HepG2 (cell line): ENCODE results near the gene DUOXA1. TPM values are rescaled to one million over a fixed set of nuclear protein-coding genes. Genes with fewer than 3 reads are reported as not detected.

Experiments
- ATAC-seq: fragments of 200-7000 bp; cut with Tn5 transposase; 3 replicates; pipeline ENCODE4 v1.9.1; 2020; ENCODE audit warnings: mild to moderate bottlenecking, moderate library complexity
- BruUV-seq: library from RNA; stranded (reverse); fragments of 400-500 nt; replicated peaks from 2 replicates; lab custom pipeline; 2021; lab: Mats Ljungman, UMichigan
- CTCF ChIA-PET: fragments of 300-600 bp; formaldehyde crosslinking; extraction: SDS; loops from one replicate; lab custom pipeline; 2021; ENCODE audit warnings: low total read pairs, inconsistent platforms, low intra/inter-chr PET ratio; lab: Yijun Ruan, JAX
- POLR2A ChIA-PET: fragments of 350-600 bp; sonication (Branson Sonifier 250); formaldehyde crosslinking; loops from one replicate; lab custom pipeline; 2020; ENCODE audit warnings: antibody characterized with exemption, inconsistent platforms; lab: Yijun Ruan, JAX
- DNase-seq: peaks from one replicate; pipeline ENCODE4 v3.0.0-alpha.2; 2015; ENCODE audit warnings: low spot score
- FAIRE-seq: peaks from 3 replicates; lab custom pipeline; 2011; peaks lifted over from hg19 to GRCh38; lab: Jason Lieb, UNC
- H2AFZ ChIP-seq: one replicate; pipeline ENCODE4 v1.6.1; 2011; ENCODE audit warnings: low read length, inconsistent platforms
- H3K27ac ChIP-seq: fragments of 300-600 bp; 3 replicates; pipeline ENCODE4 v1.8.0; 2011; ENCODE audit warnings: mixed run types, mild to moderate bottlenecking, mixed read lengths, low read length, inconsistent platforms; ENCODE audit not compliant: insufficient read depth; ENCODE audit errors: extremely low read length
- H3K27me3 ChIP-seq, 2 experiments: fragments of 200-600 bp in 1 of 2; 2 replicates in 1 of 2; 3 replicates in 1 of 2; pipeline versions ENCODE4 v1.6.0 to v1.8.0; 2011; ENCODE audit warnings: low read length in 2 of 2, mild to moderate bottlenecking in 2 of 2, moderate library complexity in 2 of 2, inconsistent platforms in 1 of 2; ENCODE audit not compliant: insufficient read depth in 2 of 2, control insufficient read depth in 1 of 2
- H3K36me3 ChIP-seq, 2 experiments: fragments of 200-600 bp in 1 of 2; replicated peaks in 1 of 2; 2 replicates in 1 of 2; 3 replicates in 1 of 2; pipeline versions ENCODE4 v1.5.1 to v1.8.0; 2011; ENCODE audit warnings: low read length in 2 of 2, inconsistent platforms in 1 of 2; ENCODE audit not compliant: insufficient read depth in 2 of 2, control insufficient read depth in 1 of 2
- H3K4me1 ChIP-seq: 2 replicates; pipeline ENCODE4 v1.5.1; 2012; ENCODE audit warnings: low read length, inconsistent platforms; ENCODE audit not compliant: insufficient read depth
- H3K4me2 ChIP-seq: 2 replicates; pipeline ENCODE4 v1.6.0; 2011; ENCODE audit warnings: low read depth, low read length, inconsistent platforms
- H3K4me3 ChIP-seq, 3 experiments: fragments of 200-600 bp in 1 of 3; sonication (generic), shearing (Covaris generic) in 1 of 3; replicated peaks in 1 of 3; 2 replicates each; pipeline ENCODE4 v1.5.1; 2011 to 2016; ENCODE audit warnings: low read length in 3 of 3, inconsistent platforms in 2 of 3, low read depth in 2 of 3, mild to moderate bottlenecking in 2 of 3, control low read depth in 1 of 3, mixed read lengths in 1 of 3; ENCODE audit not compliant: insufficient read depth in 1 of 3
- H3K79me2 ChIP-seq: one replicate; pipeline ENCODE4 v1.6.1; 2011; ENCODE audit warnings: low read length, inconsistent platforms; ENCODE audit not compliant: insufficient read depth
- H3K9ac ChIP-seq: 2 replicates; pipeline ENCODE4 v1.6.0; 2011; ENCODE audit warnings: mild to moderate bottlenecking, low read depth, low read length, inconsistent platforms; ENCODE audit not compliant: insufficient read depth
- H3K9me3 ChIP-seq: 2 replicates; pipeline ENCODE4 v1.5.1; 2012; ENCODE audit warnings: mild to moderate bottlenecking, low read length
- H4K20me1 ChIP-seq: 2 replicates; pipeline ENCODE4 v1.6.0; 2011; ENCODE audit warnings: inconsistent platforms, mild to moderate bottlenecking, low read length, moderate library complexity; ENCODE audit not compliant: insufficient read depth
- JDP2 ChIP-seq: sonication (generic); formaldehyde crosslinking; IDR thresholded peaks from 2 replicates; pipeline ENCODE4 v1.8.1; 2022; ENCODE audit warnings: missing genetic modification reagents, borderline replicate concordance
- NFAT5 ChIP-seq: sonication (generic); formaldehyde crosslinking; IDR thresholded peaks from 2 replicates; pipeline ENCODE4 v1.4.0; 2020; ENCODE audit warnings: missing genetic modification reagents
- RCOR2 ChIP-seq: IDR thresholded peaks from 2 replicates; pipeline ENCODE4 v1.6.1; 2016; ENCODE audit warnings: missing biosample characterization, missing genetic modification reagents
- RXRA ChIP-seq: sonication (generic); formaldehyde crosslinking; IDR thresholded peaks from 2 replicates; pipeline ENCODE4 v1.5.1; 2020; ENCODE audit warnings: missing genetic modification reagents
- ZNF652 ChIP-seq: IDR thresholded peaks from 2 replicates; pipeline ENCODE4 v1.6.1; 2016; ENCODE audit warnings: low read depth, borderline replicate concordance
- WGBS: methylation state at CpG from one replicate; pipeline ENCODE4 v1.1.6; 2017; ENCODE audit warnings: low lambda C conversion rate; 5-methylcytosine and 5-hydroxymethylcytosine counted together
- in situ Hi-C: cut with HindIII; loops from 2 replicates; pipeline ENCODE4 v1.10.0; 2017; ENCODE audit warnings: low pct_unique_long_range_greater_than_20kb; ENCODE audit not compliant: extremely low pct_ligation_motif_present
- intact Hi-C: fragments of 100-400 bp; cut with micrococcal nuclease; formaldehyde crosslinking; loops from one replicate; pipeline ENCODE4 v1.10.0; 2022; ENCODE audit not compliant: unreplicated experiment
- polyA plus RNA-seq, 8 experiments: library from polyadenylated mRNA; depleted of rRNA in 3 of 8; stranded (reverse) in 7 of 8; unstranded in 1 of 8; fragments of >200 nt; fragmentation: Illumina TruSeq in 4 of 8; extraction: Trizol in 4 of 8; gene quantifications; 2 replicates each; pipeline versions ENCODE4 v1.2.1 to v1.2.3, GENCODE V29; 2011 to 2016; ENCODE audit warnings: low read depth in 4 of 8, missing spikeins in 1 of 8, mixed read lengths in 1 of 8; ENCODE audit not compliant: insufficient read depth in 1 of 8
- total RNA-seq, 5 experiments: library from RNA; depleted of rRNA; stranded (reverse); fragments of >200 nt; fragmentation: Illumina TruSeq; extraction: Trizol; gene quantifications; 2 replicates each; pipeline ENCODE4 v1.2.3, GENCODE V29; 2016; ENCODE audit warnings: low read depth in 1 of 5
- TF ChIP-seq, protein P1 (sequence below): sonication (generic); formaldehyde crosslinking; IDR thresholded peaks from 2 replicates; pipeline ENCODE4 v1.5.1; 2020; ENCODE audit warnings: missing genetic modification reagents, mild to moderate bottlenecking, borderline replicate concordance

The DUOXA1 gene
- total and polyA plus RNA-seq, 2 of the 13 experiments (the other 11 are each of a cell fraction or from before 2014, with no cell fraction given), result not detected

DNA sequence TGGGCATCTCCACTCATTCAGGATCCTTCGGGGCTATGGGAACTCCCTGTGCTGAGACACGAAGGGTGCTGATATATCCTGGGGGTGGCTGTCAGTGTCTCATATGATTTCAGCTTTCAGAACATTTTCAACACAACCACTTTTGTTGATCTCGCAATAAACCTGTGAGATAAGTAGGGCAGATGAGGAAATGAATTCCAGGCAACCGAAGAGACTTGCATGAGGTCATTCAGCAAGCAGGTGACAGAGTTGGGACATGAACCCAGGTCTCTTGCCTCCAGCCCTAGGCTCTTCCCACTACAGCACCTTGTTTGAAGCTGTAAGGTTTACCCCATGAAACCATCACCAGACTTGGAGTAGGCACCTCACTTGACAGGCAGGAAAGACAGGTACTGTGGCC lies 16.7 kb upstream of the DUOXA1 start:
- CTCF ChIA-PET, result no interaction called here
- no peaks in the 10 kb centered on the region for H3K79me2 ChIP-seq
- H3K27ac ChIP-seq, result no peak overlapping the region
- 39% methylated on average over 4 of the region's 4 CpGs for WGBS
- no peaks in the 10 kb centered on the region for H4K20me1 ChIP-seq
- BruUV-seq, result no TSS peak
- no peak overlapping the region for H2AFZ ChIP-seq
- no peak overlapping the region for H3K9ac ChIP-seq
- H3K4me3 ChIP-seq, result no peak overlapping the region
- no peak overlapping the region for H3K4me2 ChIP-seq
- H3K9me3 ChIP-seq, result no peaks in the 10 kb centered on the region
- H3K36me3 ChIP-seq, result no peaks in the 10 kb centered on the region
- in situ Hi-C loops (no loop called here), intact Hi-C loops (no loop called here)
- no peak for DNase-seq
- no peak for ATAC-seq
- TF ChIP-seq NFAT5 (CRISPR knock-in tag), result no peak
- no peak for TF ChIP-seq JDP2 (CRISPR knock-in tag)
- TF ChIP-seq RXRA, result no peak
- H3K4me1 ChIP-seq, result peaks cover 8% of the 10 kb centered on the region
- peaks cover 0 to 27% of the 10 kb centered on the region in 2 experiments; a peak in 1 of 5 replicates for H3K27me3 ChIP-seq
- no peak for FAIRE-seq
- POLR2A ChIA-PET, result no interaction called here

DNA sequence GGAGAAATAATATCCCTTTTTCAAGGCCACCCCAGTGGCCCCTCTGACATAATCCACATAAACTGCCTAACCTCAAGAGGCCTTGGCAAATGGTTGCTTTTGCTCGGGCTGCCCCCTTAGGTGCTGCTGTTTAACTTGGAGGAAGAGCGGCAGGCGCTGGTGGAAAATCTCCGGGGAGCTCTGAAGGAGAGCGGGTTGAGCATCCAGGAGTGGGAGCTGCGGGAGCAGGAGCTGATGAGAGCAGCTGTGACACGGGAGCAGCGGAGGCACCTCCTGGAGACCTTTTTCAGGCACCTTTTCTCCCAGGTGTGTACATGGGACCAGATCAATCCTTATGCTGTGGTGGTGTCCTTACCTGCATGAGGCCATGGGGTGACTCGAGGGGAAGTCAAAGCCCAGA lies 15.1 kb upstream of the DUOXA1 start:
- no peak overlapping the region for H3K9ac ChIP-seq
- H2AFZ ChIP-seq, result no peak overlapping the region
- TF ChIP-seq, protein P1, sequence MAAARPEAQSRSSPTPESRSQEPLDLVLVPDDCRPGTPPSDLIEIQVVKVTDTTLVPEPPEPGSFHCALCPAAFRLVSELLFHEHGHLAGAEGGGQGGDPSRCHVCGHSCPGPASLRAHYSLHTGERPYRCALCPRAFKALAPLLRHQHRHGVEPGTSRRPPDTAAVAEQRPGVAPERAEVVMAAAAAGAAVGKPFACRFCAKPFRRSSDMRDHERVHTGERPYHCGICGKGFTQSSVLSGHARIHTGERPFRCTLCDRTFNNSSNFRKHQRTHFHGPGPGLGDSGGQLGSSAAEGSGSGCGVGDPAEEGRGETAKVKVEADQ (CRISPR knock-in tag), result no peak
- TF ChIP-seq RCOR2 (CRISPR knock-in tag) (no peak), ZNF652 (no peak)
- no peak overlapping the region for H3K4me3 ChIP-seq
- intact Hi-C loops, result no loop called here
- no peaks in the 10 kb centered on the region for H3K9me3 ChIP-seq
- DNase-seq (no peak), ATAC-seq (no peak), FAIRE-seq (no peak)
- H3K4me2 ChIP-seq, result no peak overlapping the region
- peaks cover 8% of the 10 kb centered on the region for H3K4me1 ChIP-seq
- no peaks in the 10 kb centered on the region for H3K36me3 ChIP-seq
- POLR2A ChIA-PET, result no interaction called here
- no peak overlapping the region for H3K27ac ChIP-seq
- H4K20me1 ChIP-seq, result no peaks in the 10 kb centered on the region
- CTCF ChIA-PET, result no interaction called here
- 63% methylated on average over 8 of the region's 9 CpGs for WGBS
- no TSS peak for BruUV-seq
- in situ Hi-C loops, result no loop called here
- H3K79me2 ChIP-seq, result no peaks in the 10 kb centered on the region
- peaks cover 0 to 27% of the 10 kb centered on the region in 2 experiments; a peak in 1 of 5 replicates for H3K27me3 ChIP-seq
